ENCODE data around the gene DRD3. TPM values are rescaled to one million over a fixed set of nuclear protein-coding genes. Genes with fewer than 3 reads are reported as not detected.

The DRD3 gene
- polyA plus RNA-seq, 3 donors: not detected

GRCh38 chr3:114086356-114086755 is 92.5 kb downstream of the DRD3 start:
- H2AFZ ChIP-seq (ENCODE audit: insufficient read depth, low read depth, low read length, poor library complexity, severe bottlenecking): no peak overlapping the region
- H3K4me3 ChIP-seq (replicated peaks in 1 of 3; ENCODE audit: low read depth in 2 of 3, low read length in 3 of 3): no peak overlapping the region
- H3K36me3 ChIP-seq (replicated peaks in 1 of 2; ENCODE audit: control insufficient read depth in 1 of 2, insufficient read depth in 2 of 2, low read length in 2 of 2): peaks cover 60 to 68% of the 10 kb centered on the region in 2 donors
- H3K4me2 ChIP-seq (replicated peaks; ENCODE audit: extremely low read depth, low read length, poor library complexity, severe bottlenecking): no peak overlapping the region
- intact Hi-C loops (cut with micrococcal nuclease): no loop called here
- H3K27ac ChIP-seq (ENCODE audit: low read depth in 1 of 2, low read length in 2 of 2): no peak overlapping the region
- H3K27me3 Mint-ChIP-seq (ENCODE audit: low read depth in 3 of 3): peaks cover 0 to 2% (median 0%) of the 10 kb centered on the region in 3 donors
- no peak overlapping the region for H3K9ac ChIP-seq (ENCODE audit: insufficient read depth, low read length, poor library complexity, severe bottlenecking)
- DNase-seq: no peak
- no peaks in the 10 kb centered on the region for H3K79me2 ChIP-seq (ENCODE audit: insufficient read depth, low read length)
- no peaks in the 10 kb centered on the region for H3K9me3 ChIP-seq (replicated peaks in 1 of 2; ENCODE audit: control insufficient read depth in 1 of 2, insufficient read depth in 1 of 2, low read length in 2 of 2)
- no peak for TF ChIP-seq CTCF (IDR thresholded peaks at IDR 0.05)
- H3K27ac Mint-ChIP-seq: peak overlapping the region in 2 of 7 donors; percentile 21 to 39
- H3K27me3 ChIP-seq (ENCODE audit: control insufficient read depth in 2 of 2, insufficient read depth in 2 of 2, low read length in 2 of 2): no peaks in the 10 kb centered on the region
- peaks cover 2% of the 10 kb centered on the region for H3K4me1 Mint-ChIP-seq
- H3K4me1 ChIP-seq (ENCODE audit: control insufficient read depth in 1 of 2, insufficient read depth in 2 of 2, low read length in 2 of 2): peaks cover 0 to under 1% of the 10 kb centered on the region in 2 donors
- no CpG with 5 or more reads among the region's 2 CpGs for WGBS (ENCODE audit: insufficient coverage)
- no peaks in the 10 kb centered on the region for H4K20me1 ChIP-seq (ENCODE audit: insufficient read depth, low read length)
- no peak overlapping the region for H3K4me3 Mint-ChIP-seq
- peaks cover 63 to 67% of the 10 kb centered on the region in 2 donors for H3K36me3 Mint-ChIP-seq
- H3K9me3 Mint-ChIP-seq: peaks cover 0 to 9% (median 2%) of the 10 kb centered on the region in 7 donors

GRCh38 chr3:114083112-114083511 is 95.7 kb downstream of the DRD3 start:
- Histone ChIP-seq H3K9ac (ENCODE audit: insufficient read depth, low read length, poor library complexity, severe bottlenecking) (no peak overlapping the region), H3K4me3 (replicated peaks in 1 of 3; ENCODE audit: low read depth in 2 of 3, low read length in 3 of 3) (no peak overlapping the region), H4K20me1 (ENCODE audit: insufficient read depth, low read length) (no peaks in the 10 kb centered on the region), H3K79me2 (ENCODE audit: insufficient read depth, low read length) (no peaks in the 10 kb centered on the region), H3K9me3 (replicated peaks in 1 of 2; ENCODE audit: control insufficient read depth in 1 of 2, insufficient read depth in 1 of 2, low read length in 2 of 2) (no peaks in the 10 kb centered on the region), H3K27me3 (ENCODE audit: control insufficient read depth in 2 of 2, insufficient read depth in 2 of 2, low read length in 2 of 2) (no peaks in the 10 kb centered on the region), H2AFZ (ENCODE audit: insufficient read depth, low read depth, low read length, poor library complexity, severe bottlenecking) (no peak overlapping the region), H3K27ac (ENCODE audit: low read depth in 1 of 2, low read length in 2 of 2) (no peak overlapping the region), H3K4me2 (replicated peaks; ENCODE audit: extremely low read depth, low read length, poor library complexity, severe bottlenecking) (no peak overlapping the region), H3K36me3 (replicated peaks in 1 of 2; ENCODE audit: control insufficient read depth in 1 of 2, insufficient read depth in 2 of 2, low read length in 2 of 2) (peaks cover 91 to 100% of the 10 kb centered on the region in 2 donors), H3K4me1 (ENCODE audit: control insufficient read depth in 1 of 2, insufficient read depth in 2 of 2, low read length in 2 of 2) (no peaks in the 10 kb centered on the region)
- Mint-ChIP-seq H3K27ac (peak overlapping the region in 2 of 7 donors; percentile 29 to 48), H3K36me3 (peaks cover 88 to 100% of the 10 kb centered on the region in 2 donors), H3K9me3 (peaks cover 0 to 9% (median 2%) of the 10 kb centered on the region in 7 donors), H3K4me1 (no peaks in the 10 kb centered on the region), H3K4me3 (no peak overlapping the region), H3K27me3 (ENCODE audit: low read depth in 3 of 3) (no peaks in the 10 kb centered on the region)
- no peak for TF ChIP-seq CTCF (IDR thresholded peaks at IDR 0.05)
- intact Hi-C loops (cut with micrococcal nuclease): no loop called here
- DNase-seq: no peak
- no CpG with 5 or more reads among the region's 2 CpGs for WGBS (ENCODE audit: insufficient coverage)
